GM12891 (cell line): Measurements from ENCODE around the gene RUNX1.

Experiments used
- POLR2A ChIP-seq: IDR thresholded peaks from 2 replicates; pipeline ENCODE4 v1.6.1; 2011; ENCODE audit warnings: low read depth, low read length, control low read depth
- POLR2AphosphoS5 ChIP-seq: IDR thresholded peaks from 2 replicates; pipeline ENCODE4 v1.6.1; 2011; ENCODE audit warnings: low read depth, low read length, control low read depth

- TF ChIP-seq POLR2A (no peak), POLR2AphosphoS5 (no peak)
These were observed 57.6 kb downstream of the RUNX1 start for GRCh38 chr21:34991366-34991957.
